Measurements from ENCODE around the gene GPR150.

DNA sequence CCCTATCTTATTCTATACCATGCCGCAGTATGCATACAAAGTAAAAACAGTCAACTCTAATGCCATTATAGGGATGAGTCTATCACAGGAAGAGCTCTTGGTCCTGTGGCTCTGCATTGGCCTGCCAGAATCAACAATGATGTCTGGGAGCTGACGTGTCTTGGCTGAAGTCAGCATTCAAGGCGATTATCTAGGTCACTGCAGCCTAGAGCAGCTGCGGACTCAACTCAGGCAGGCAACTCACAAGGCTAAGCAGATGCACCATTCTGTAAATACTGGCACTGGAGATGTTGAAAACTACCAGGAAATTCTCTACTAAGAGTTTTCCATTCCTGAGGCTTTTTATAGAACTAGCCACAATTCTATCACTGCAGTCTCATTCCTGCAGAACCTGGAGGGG lies 49.7 kb downstream of the GPR150 start:
- TF ChIP-seq POLR2A (IDR thresholded peaks at IDR 0.05; ENCODE audit: low read depth, low read length) (no peak), TAF1 (IDR thresholded peaks at IDR 0.05; ENCODE audit: borderline replicate concordance, low read depth, low read length) (no peak)
